ENCODE results near the gene DMWD.

- TF ChIP-seq CTCF (IDR thresholded peaks at IDR 0.05; ENCODE audit: insufficient read depth, low read length) (no peak), POLR2AphosphoS5 (IDR thresholded peaks at IDR 0.05; ENCODE audit: low read depth) (no peak), SPI1 (IDR thresholded peaks at IDR 0.05; ENCODE audit: borderline replicate concordance, low read depth) (no peak)
These were observed 47.0 kb downstream of the DMWD start for GRCh38 chr19:45745606-45746005.
